ENCODE measurements around the gene CDK14. TPM values are rescaled to one million over a fixed set of nuclear protein-coding genes. Genes with fewer than 3 reads are reported as not detected.
A peak's percentile ranks its signal among the peaks of the same experiment; 100 is the strongest.

The CDK14 gene
- total and polyA plus RNA-seq, 4 donors, result 4.2 to 12.4 (median 7.4) TPM

GRCh38 chr7:90564455-90564854, 31.7 kb upstream of the CDK14 start:
- Histone ChIP-seq H3K9me3 (ENCODE audit: control insufficient read depth in 4 of 4, low read length in 3 of 4) (no peaks in the 10 kb centered on the region), H3K27me3 (ENCODE audit: control insufficient read depth in 4 of 4, insufficient read depth in 4 of 4, low read length in 3 of 4) (no peaks in the 10 kb centered on the region), H3K36me3 (ENCODE audit: control insufficient read depth in 4 of 4, insufficient read depth in 3 of 4, low read depth in 1 of 4, low read length in 3 of 4) (no peaks in the 10 kb centered on the region), H3K4me3 (ENCODE audit: low read depth in 1 of 3, low read length in 3 of 3) (no peak overlapping the region), H3K27ac (ENCODE audit: low read depth in 1 of 2, low read length in 2 of 2) (peak overlapping the region; percentile 36 to 52), H3K9ac (ENCODE audit: low read depth in 1 of 2, low read length in 2 of 2) (no peak overlapping the region), H3K4me1 (ENCODE audit: control insufficient read depth in 4 of 4, insufficient read depth in 4 of 4, low read length in 3 of 4) (peaks cover 0 to 6% (median 0%) of the 10 kb centered on the region in 4 donors)
- WGBS, result 42% methylated on average over 8 of the region's 8 CpGs
- DNase-seq (ENCODE audit: low spot score), result no peak
- TF ChIP-seq GABPA (IDR thresholded peaks at IDR 0.05 in 1 of 2, conservative IDR thresholded peaks at IDR 0.05 in 1 of 2) (peak in 1 of 2 donors; percentile 42), FOXA1 (IDR thresholded peaks at IDR 0.05) (peak; percentile 9), YY1 (IDR thresholded peaks at IDR 0.05) (peak; percentile 66), ATF3 (IDR thresholded peaks at IDR 0.05) (peak; percentile 97), RXRA (IDR thresholded peaks at IDR 0.05) (peak; percentile 88), RAD21 (IDR thresholded peaks at IDR 0.05) (peak; percentile 23 to 42), FOXA2 (IDR thresholded peaks at IDR 0.05) (peak; percentile 35), MAX (IDR thresholded peaks at IDR 0.05) (peak; percentile 77), NR2F2 (IDR thresholded peaks at IDR 0.05) (no peak), SP1 (IDR thresholded peaks at IDR 0.05) (peak; percentile 80), HNF4G (IDR thresholded peaks at IDR 0.05) (peak; percentile 89), TAF1 (conservative IDR thresholded peaks at IDR 0.05) (no peak), REST (IDR thresholded peaks at IDR 0.05) (no peak), CTCF (IDR thresholded peaks at IDR 0.05; ENCODE audit: low read depth, low read length, missing input control) (no peak), EGR1 (IDR thresholded peaks at IDR 0.05; ENCODE audit: low read depth in 2 of 2) (peak in 1 of 2 donors; percentile 49), HNF4A (conservative IDR thresholded peaks at IDR 0.05) (peak; percentile 98 to 99), ZBTB33 (IDR thresholded peaks at IDR 0.05) (peak; percentile 88), JUND (IDR thresholded peaks at IDR 0.05) (peak; percentile 77 to 85)
